Measurements from ENCODE around the gene LAMB2. TPM values are rescaled to one million over a fixed set of nuclear protein-coding genes. Genes with fewer than 3 reads are reported as not detected.

Gene LAMB2
- total and polyA plus RNA-seq, 2 of the 8 experiments (the other 6 are each of a cell fraction or from before 2014, with no cell fraction given): 112 to 153 TPM

DNA sequence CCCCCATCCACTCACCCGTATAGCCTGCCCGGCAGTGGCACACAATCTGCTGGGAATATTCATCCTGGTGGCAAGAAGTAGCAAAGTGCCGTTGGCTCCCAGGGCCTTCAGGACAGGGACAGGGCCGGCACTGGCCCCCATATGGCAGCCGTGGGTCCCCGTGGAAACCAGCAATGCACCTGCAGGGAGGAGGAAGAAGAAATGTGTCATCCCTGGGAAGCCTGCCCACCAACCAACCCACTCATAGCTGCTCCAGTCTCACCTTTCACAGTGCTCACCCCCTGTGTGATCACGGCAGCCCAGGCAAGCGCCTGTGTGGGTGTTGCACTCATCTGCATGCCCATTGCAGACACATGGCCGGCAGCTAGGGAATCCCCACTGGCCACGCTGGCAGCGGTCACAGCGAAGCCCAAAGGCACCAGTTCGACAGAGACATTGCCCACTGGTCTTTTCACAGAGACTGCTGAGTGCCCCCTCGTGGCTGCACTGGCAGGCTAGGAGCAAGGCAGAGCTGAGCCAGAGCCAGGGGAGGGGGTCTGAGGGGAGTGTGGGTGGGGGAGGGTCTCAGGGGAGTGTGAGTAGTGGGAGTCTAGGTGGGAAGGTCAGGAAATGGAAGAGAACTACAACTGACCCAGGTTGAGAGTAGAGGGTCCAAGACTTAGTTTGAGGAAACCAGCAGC, 7.7 kb downstream of the LAMB2 start:
- Histone ChIP-seq H2BK120ac (replicated peaks; ENCODE audit: low read depth, low read length) (no peak overlapping the region), H3K14ac (ENCODE audit: insufficient read length) (no peak overlapping the region), H2BK15ac (ENCODE audit: low read length) (no peak overlapping the region), H3K4me3 (ENCODE audit: extremely low read depth in 1 of 4, insufficient read depth in 2 of 4, low read depth in 3 of 4, low read length in 4 of 4) (no peak overlapping the region), H4K91ac (replicated peaks; ENCODE audit: insufficient read length, low read length) (no peak overlapping the region), H3K36me3 (ENCODE audit: control insufficient read depth in 2 of 4, insufficient read depth in 4 of 4, low read length in 3 of 4) (peaks cover 3 to 25% (median 12%) of the 10 kb centered on the region in 4 experiments; a peak in 7 of 8 replicates), H3K27ac (ENCODE audit: low read depth, low read length) (no peak overlapping the region), H4K5ac (ENCODE audit: insufficient read length, low read depth, low read length) (no peak overlapping the region), H3K23me2 (ENCODE audit: low read depth, low read length) (no peaks in the 10 kb centered on the region; the same call in 1 of the 2 replicates), H3K27me3 (replicated peaks in 1 of 4; ENCODE audit: control insufficient read depth in 3 of 4, extremely low read depth in 1 of 4, insufficient read depth in 3 of 4, low read length in 3 of 4) (no peaks in the 10 kb centered on the region), H4K20me1 (replicated peaks in 1 of 2; ENCODE audit: control insufficient read depth in 1 of 2, insufficient read depth in 2 of 2, low read length in 2 of 2) (peaks cover 0 to 3% of the 10 kb centered on the region in 2 experiments), H2AK5ac (ENCODE audit: low read depth, low read length) (no peak overlapping the region), H3K23ac (ENCODE audit: insufficient read length) (no peak overlapping the region), H3K9ac (replicated peaks in 1 of 4; ENCODE audit: extremely low read depth in 1 of 4, low read depth in 3 of 4, low read length in 3 of 4) (no peak overlapping the region), H3K4me1 (replicated peaks in 1 of 4; ENCODE audit: control insufficient read depth in 3 of 4, insufficient read depth in 4 of 4, low read length in 3 of 4) (peaks cover 0 to 5% (median 3%) of the 10 kb centered on the region in 4 experiments; a peak in 5 of 7 replicates), H2BK5ac (ENCODE audit: low read depth, low read length) (no peak overlapping the region), H4K8ac (ENCODE audit: extremely low read depth, insufficient read depth, low read length) (no peak overlapping the region), H3K4me2 (ENCODE audit: insufficient read depth in 1 of 2, low read depth in 2 of 2, low read length in 2 of 2) (no peak overlapping the region), H3K56ac (replicated peaks; ENCODE audit: insufficient read length, low read depth, low read length) (no peak overlapping the region), H2AFZ (ENCODE audit: low read length) (no peak overlapping the region), H3K4ac (replicated peaks; ENCODE audit: insufficient read length, low read depth, low read length) (no peak overlapping the region), H2BK12ac (ENCODE audit: low read depth, low read length) (no peak overlapping the region), H3K79me1 (ENCODE audit: low read depth, low read length) (no peaks in the 10 kb centered on the region), H2BK20ac (ENCODE audit: low read length) (no peak overlapping the region), H3K9me3 (ENCODE audit: insufficient read depth in 2 of 2, low read depth in 1 of 2, low read length in 1 of 2) (no peaks in the 10 kb centered on the region), H3K18ac (ENCODE audit: extremely low read depth, low read length) (no peak overlapping the region), H3K79me2 (ENCODE audit: control insufficient read depth in 1 of 2, insufficient read depth in 2 of 2, low read length in 2 of 2) (peaks cover 0 to under 1% of the 10 kb centered on the region in 2 experiments; a peak in 1 of 4 replicates)
- 88% methylated on average over 14 of the region's 14 CpGs; no CpG with 5 or more reads in 1 of the 2 experiments for WGBS, 2 experiments (ENCODE audit: extremely low coverage in 1 of 2, insufficient coverage in 1 of 2, insufficient read length in 1 of 2, insufficient replicate concordance in 2 of 2, low coverage in 1 of 2, low lambda C conversion rate in 2 of 2, missing lambda C conversion rate in 1 of 2)
- TF ChIP-seq CBX5 (IDR thresholded peaks at IDR 0.05; ENCODE audit: low read depth, low read length) (no peak), CTCF (IDR thresholded peaks at IDR 0.05; ENCODE audit: control extremely low read depth in 1 of 3, insufficient read depth in 1 of 3, low read depth in 1 of 3, low read length in 3 of 3) (peak in 2 of 3 experiments; percentile 9 to 26; a peak in 2 of 4 replicates), RAD21 (IDR thresholded peaks at IDR 0.05 in 1 of 2, conservative IDR thresholded peaks at IDR 0.05 in 1 of 2; ENCODE audit: low read depth in 2 of 2, low read length in 2 of 2) (peak; percentile 17 to 25; a peak in 3 of 4 replicates)
- ChIA-PET CTCF (ENCODE audit: partially characterized antibody) (interaction anchor here (0.6 to 3.2 kb wide), 4 partner anchors 16 to 128 kb away, joined by 3 to 14 read pairs (median 6); no protein-coding TSS in a partner anchor), POLR2A (ENCODE audit: partially characterized antibody) (interaction anchor here (1.2 to 25.5 kb wide), 2 partner anchors 8 to 26 kb away, joined by 4 to 508 read pairs; partner anchors contain the start of genes QARS1 and QRICH1)
- DNase-seq (ENCODE audit: low read depth in 1 of 2, low spot score in 2 of 2) (peak in 1 of 2 experiments; percentile 49), FAIRE-seq (no peak)
